KMS-11 (cell line): ENCODE results near the gene PDE6C.

Experiments
- H2AFZ ChIP-seq: fragments of 200-600 bp; sonication (generic); 2 replicates; pipeline ENCODE4 v1.6.1; 2016; ENCODE audit warnings: antibody characterized with exemption, mixed run types, low read depth
- H3K27ac ChIP-seq: fragments of 200-600 bp; sonication (generic); 2 replicates; pipeline ENCODE4 v1.6.1; 2016; ENCODE audit warnings: mild to moderate bottlenecking, mixed run types
- H3K27me3 ChIP-seq: fragments of 200-600 bp; sonication (generic); 2 replicates; pipeline ENCODE4 v1.6.1; 2017; ENCODE audit warnings: mild to moderate bottlenecking, low read depth, mixed run types, moderate library complexity; ENCODE audit not compliant: insufficient read depth
- H3K36me3 ChIP-seq: fragments of 200-600 bp; sonication (generic); 2 replicates; pipeline ENCODE4 v1.6.1; 2017; ENCODE audit warnings: mild to moderate bottlenecking, mixed run types; ENCODE audit not compliant: insufficient read depth
- H3K4me1 ChIP-seq: fragments of 200-600 bp; sonication (generic); 2 replicates; pipeline ENCODE4 v1.6.1; 2016; ENCODE audit warnings: mild to moderate bottlenecking, low read depth, mixed run types; ENCODE audit not compliant: poor library complexity, severe bottlenecking
- H3K4me2 ChIP-seq: fragments of 200-600 bp; sonication (generic); 2 replicates; pipeline ENCODE4 v1.7.0; 2016; ENCODE audit warnings: mild to moderate bottlenecking, mixed run types
- H3K4me3 ChIP-seq: fragments of 200-600 bp; sonication (generic); IDR thresholded peaks from 2 replicates; pipeline ENCODE4 v1.6.1; 2017; ENCODE audit warnings: low read depth, low read length, mixed read lengths; ENCODE audit not compliant: insufficient read depth
- H3K79me2 ChIP-seq: fragments of 200-600 bp; sonication (generic); 2 replicates; pipeline ENCODE4 v1.6.1; 2016; ENCODE audit warnings: low read depth, mixed run types; ENCODE audit not compliant: insufficient read depth
- H3K9ac ChIP-seq: fragments of 200-600 bp; sonication (generic); 2 replicates; pipeline ENCODE4 v1.6.1; 2016; ENCODE audit warnings: mild to moderate bottlenecking, mixed run types
- H4K20me1 ChIP-seq: fragments of 200-600 bp; sonication (generic); 2 replicates; pipeline ENCODE4 v1.6.1; 2016; ENCODE audit warnings: mild to moderate bottlenecking, mixed run types; ENCODE audit not compliant: insufficient read depth
- TF ChIP-seq, protein P1 (sequence below): fragments of 200-600 bp; sonication (generic); conservative IDR thresholded peaks from 2 replicates; pipeline ENCODE4 v1.6.1; 2017; ENCODE audit warnings: low read depth, mild to moderate bottlenecking, antibody characterized with exemption, low read length, moderate library complexity, mixed read lengths

The PDE6C gene

DNA sequence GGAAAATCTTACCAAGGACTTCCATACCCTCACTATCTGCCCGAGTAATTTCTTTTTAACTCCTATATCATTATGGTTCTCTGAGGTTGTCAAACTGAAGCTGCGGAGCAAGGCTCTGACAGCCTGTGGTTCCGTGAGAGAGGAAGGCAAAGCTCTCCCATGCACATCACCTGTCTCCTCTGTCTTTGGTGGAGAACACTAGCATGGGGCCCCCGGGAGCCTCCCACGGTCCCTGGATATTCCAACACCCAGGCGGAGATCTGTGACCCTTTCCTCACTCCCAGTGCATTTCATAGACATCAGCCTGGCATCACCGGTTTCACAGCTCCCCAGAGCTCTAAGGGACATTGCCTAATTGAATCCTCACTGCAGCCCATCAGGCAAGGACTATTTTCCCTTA lies 21.7 kb upstream of the PDE6C start:
- Histone ChIP-seq H4K20me1 (no peaks in the 10 kb centered on the region), H3K36me3 (no peaks in the 10 kb centered on the region), H3K9ac (no peak overlapping the region), H3K4me3 (no peak overlapping the region), H3K27ac (no peak overlapping the region), H3K4me2 (no peak overlapping the region), H3K27me3 (no peaks in the 10 kb centered on the region), H3K79me2 (no peaks in the 10 kb centered on the region), H3K4me1 (no peaks in the 10 kb centered on the region), H2AFZ (no peak overlapping the region)
- TF ChIP-seq, protein P1, sequence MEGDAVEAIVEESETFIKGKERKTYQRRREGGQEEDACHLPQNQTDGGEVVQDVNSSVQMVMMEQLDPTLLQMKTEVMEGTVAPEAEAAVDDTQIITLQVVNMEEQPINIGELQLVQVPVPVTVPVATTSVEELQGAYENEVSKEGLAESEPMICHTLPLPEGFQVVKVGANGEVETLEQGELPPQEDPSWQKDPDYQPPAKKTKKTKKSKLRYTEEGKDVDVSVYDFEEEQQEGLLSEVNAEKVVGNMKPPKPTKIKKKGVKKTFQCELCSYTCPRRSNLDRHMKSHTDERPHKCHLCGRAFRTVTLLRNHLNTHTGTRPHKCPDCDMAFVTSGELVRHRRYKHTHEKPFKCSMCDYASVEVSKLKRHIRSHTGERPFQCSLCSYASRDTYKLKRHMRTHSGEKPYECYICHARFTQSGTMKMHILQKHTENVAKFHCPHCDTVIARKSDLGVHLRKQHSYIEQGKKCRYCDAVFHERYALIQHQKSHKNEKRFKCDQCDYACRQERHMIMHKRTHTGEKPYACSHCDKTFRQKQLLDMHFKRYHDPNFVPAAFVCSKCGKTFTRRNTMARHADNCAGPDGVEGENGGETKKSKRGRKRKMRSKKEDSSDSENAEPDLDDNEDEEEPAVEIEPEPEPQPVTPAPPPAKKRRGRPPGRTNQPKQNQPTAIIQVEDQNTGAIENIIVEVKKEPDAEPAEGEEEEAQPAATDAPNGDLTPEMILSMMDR: no peak

DNA sequence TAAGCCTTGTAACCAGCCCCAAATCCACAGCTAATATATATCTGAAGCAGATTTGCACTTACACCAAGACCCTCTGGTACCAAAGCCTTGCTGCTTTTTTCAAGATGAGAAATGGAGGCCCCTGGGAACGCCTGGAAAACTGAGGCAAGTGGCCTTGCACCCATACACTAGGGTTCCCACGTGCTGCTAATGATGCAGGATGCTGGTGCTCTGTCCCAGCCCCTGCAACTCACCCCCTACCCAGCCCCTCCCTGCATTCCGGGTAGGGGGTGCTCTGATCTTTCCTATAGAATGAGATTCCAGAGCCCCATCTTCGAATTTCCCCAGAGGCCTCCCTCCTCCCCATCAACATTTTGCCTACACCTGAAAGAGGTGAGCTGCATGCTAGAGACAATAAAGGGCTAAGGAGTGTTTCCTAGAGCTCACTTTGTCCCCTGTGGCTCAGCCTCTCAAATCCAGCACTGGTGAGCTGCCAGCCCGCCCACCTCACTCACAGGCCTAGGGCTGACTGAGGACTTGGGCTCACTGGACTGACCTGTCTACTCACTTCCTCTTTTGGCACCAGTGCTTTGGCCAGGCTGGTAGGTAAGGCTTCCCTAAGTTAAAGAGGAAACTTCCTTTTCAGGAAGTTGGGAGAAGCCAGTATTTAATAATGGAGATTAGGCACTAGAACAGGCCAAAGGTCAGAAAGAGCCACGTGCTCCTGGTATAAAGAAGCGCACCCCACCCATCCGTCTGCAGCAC lies 21.1 kb upstream of the PDE6C start:
- no peak overlapping the region for H3K27ac ChIP-seq
- H3K4me3 ChIP-seq: no peak overlapping the region
- no peaks in the 10 kb centered on the region for H4K20me1 ChIP-seq
- no peaks in the 10 kb centered on the region for H3K36me3 ChIP-seq
- no peak overlapping the region for H3K4me2 ChIP-seq
- no peaks in the 10 kb centered on the region for H3K27me3 ChIP-seq
- H3K4me1 ChIP-seq: no peaks in the 10 kb centered on the region
- no peaks in the 10 kb centered on the region for H3K79me2 ChIP-seq
- no peak overlapping the region for H2AFZ ChIP-seq
- H3K9ac ChIP-seq: no peak overlapping the region
- TF ChIP-seq, protein P1: no peak

- H3K4me3 ChIP-seq: no peak overlapping the region
- TF ChIP-seq, protein P1: no peak
- no peak overlapping the region for H3K4me2 ChIP-seq
- no peaks in the 10 kb centered on the region for H3K27me3 ChIP-seq
- no peaks in the 10 kb centered on the region for H4K20me1 ChIP-seq
- H3K79me2 ChIP-seq: no peaks in the 10 kb centered on the region
- H3K9ac ChIP-seq: no peak overlapping the region
- no peak overlapping the region for H3K27ac ChIP-seq
- H3K4me1 ChIP-seq: no peaks in the 10 kb centered on the region
- H3K36me3 ChIP-seq: no peaks in the 10 kb centered on the region
- no peak overlapping the region for H2AFZ ChIP-seq
Observed at GRCh38 chr10:93593254-93593653, 19.1 kb upstream of the PDE6C start.

GRCh38 chr10:93593749-93594148 lies 18.6 kb upstream of the PDE6C start:
- no peak overlapping the region for H3K9ac ChIP-seq
- no peak overlapping the region for H3K4me3 ChIP-seq
- H3K27ac ChIP-seq: no peak overlapping the region
- H4K20me1 ChIP-seq: no peaks in the 10 kb centered on the region
- H3K79me2 ChIP-seq: no peaks in the 10 kb centered on the region
- TF ChIP-seq, protein P1: no peak
- no peak overlapping the region for H2AFZ ChIP-seq
- H3K36me3 ChIP-seq: no peaks in the 10 kb centered on the region
- no peaks in the 10 kb centered on the region for H3K27me3 ChIP-seq
- no peak overlapping the region for H3K4me2 ChIP-seq
- no peaks in the 10 kb centered on the region for H3K4me1 ChIP-seq
